GM19452 (cell line): ENCODE results near the gene SLC27A2.
"Not testable (repeated sequence)": the region's sequence is repeated elsewhere in the genome, so short reads cannot be mapped to it uniquely, and the experiment has no call there.

Experiments used
- ATAC-seq: cut with Tn5 transposase; IDR thresholded peaks from one replicate; pipeline ENCODE4 v1.9.1; 2021; ENCODE audit not compliant: unreplicated experiment

Gene SLC27A2

DNA sequence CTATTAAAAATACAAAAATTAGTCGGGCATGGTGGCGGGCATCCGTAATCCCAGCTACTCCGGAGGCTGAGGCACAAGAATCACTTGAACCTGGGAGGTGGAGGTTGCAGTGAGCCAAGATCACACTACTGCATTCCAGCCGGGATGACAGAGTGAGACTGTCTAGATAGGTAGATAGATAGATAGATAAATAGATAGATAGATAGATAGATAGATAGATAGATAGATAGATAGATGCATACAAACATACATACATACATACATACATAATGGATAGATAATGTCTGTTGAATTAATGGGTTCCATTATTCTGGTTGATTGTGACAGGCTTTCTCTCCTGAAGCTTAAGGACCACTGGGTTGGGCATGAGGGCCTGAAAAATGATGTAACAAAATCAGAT, 6.8 kb downstream of the SLC27A2 start:
- not testable (repeated sequence) for ATAC-seq

DNA sequence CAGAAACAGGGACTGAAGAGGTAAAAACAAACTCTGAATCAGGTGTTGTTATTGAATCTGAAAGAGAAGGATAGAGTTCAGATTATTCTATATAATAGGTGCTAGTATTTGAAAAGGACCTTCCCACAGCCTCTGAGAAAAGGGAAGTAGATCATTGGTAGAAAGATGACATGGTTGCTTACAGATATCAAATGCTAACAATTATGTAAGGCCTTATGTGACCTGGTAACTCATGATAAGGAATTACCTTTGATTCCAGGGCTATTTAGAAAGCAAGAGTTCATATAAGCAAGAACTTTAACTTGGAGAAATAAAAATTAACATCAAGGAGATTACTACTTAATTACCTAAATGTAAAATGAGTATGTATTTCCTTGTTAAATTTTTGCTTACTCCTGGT, 7.6 kb downstream of the SLC27A2 start:
- no peak for ATAC-seq

DNA sequence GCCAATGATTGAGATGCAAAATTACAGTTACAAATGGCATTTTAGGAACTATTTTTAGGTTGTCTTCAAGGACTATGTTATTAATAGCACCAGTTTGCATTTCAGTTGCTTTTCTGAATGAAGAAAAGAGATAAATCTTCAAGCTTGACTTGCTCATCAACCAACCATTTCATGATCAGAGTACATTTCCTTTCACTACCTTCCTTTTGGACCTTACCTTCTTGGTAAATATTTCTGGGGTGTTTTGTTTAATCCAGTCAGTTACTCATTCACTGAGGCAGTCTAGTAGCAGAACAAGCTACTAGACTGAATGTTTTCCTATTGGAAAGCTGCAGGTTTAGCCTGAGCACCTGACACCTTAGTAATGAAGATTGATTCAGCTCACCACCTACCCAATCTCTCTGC, 8.2 kb downstream of the SLC27A2 start:
- ATAC-seq: peak; percentile 62

DNA sequence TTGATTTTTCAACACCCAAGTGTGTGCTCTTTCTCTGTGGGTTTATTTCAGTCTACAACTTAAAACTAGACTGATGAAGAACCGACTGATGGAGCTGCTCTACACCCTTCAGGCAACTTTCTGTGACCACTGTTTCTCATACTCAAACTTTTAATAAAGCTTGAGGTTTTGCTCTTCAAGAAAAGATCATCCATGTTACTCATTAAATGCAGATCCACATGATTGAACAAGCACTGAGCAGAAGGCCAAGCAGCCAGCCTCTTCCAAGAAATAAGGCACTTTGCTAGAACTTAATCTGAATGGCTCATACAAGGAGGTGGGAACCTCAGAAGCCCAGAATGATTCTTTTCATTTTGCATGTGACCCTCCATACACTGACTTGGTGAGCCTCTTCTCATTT, 8.7 kb downstream of the SLC27A2 start:
- peak; percentile 62 for ATAC-seq

DNA sequence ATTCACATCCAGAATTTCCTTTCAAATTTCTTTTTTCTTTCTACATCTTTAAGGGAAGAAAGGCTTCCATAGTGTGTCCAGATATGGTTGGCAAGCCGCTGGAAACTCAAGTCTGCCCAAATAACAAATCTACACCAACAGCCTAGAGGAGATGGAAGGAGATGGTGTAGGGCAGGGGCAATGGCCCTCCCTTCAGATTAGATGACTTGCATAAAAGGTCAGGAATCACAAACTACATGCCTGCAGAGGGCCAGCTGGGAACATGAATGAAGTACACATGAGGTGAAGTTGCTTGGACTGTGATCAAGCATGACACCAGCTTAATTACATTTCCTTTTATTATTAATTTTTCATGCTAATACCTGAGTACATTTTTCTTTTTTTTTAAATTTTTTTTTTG, 10.2 kb downstream of the SLC27A2 start:
- no peak for ATAC-seq

DNA sequence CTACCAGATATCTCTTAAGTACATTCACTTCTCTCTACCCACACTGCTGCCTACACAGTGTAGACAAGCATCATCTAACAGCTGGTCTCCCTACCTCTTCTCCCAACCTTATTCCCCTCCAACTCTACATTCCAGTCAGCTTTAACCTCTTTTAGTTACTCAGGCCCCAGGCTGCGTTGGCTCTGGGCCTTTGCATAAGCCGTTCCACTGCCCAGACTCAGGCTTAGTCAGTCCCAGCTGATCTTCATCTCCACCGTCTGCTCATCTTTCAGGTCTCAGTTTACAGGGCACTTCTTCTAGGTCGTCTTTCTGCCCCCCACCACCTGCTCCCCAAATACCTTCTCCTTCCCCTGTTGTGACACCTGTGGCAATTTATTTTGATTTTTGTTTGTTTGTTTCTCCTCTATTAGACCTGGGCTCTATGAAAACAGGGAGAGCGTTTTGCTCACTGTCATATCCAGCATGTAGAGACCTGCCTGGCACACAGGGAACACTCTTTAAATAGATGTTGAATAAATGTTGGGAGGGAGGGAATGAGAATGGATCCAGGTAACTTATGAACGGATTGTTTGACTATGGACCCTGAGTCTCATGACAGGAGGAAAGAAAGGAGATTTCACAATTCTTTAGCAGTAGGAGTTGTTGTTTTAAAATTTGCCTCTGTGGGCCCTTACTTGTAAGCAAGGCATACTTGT, 11.1 kb downstream of the SLC27A2 start:
- ATAC-seq: no peak

DNA sequence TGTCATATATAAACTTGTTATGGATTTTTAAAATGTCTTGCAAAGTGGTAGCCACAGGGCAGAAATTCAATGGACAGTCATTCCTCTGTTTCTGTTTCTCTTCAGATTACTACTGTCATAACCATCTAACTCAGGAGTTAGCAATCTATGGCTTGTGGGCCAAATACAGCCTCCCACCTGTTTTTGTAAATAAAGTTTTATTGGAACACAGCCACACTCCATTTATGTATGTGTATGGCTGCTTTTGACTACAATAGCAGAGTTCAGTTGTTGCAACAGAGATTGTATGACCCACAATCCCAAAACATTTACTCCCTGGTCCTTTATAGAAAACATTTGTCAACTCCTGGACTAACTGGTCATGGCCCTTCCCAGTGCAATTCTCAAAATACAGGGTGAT, 20.0 kb downstream of the SLC27A2 start:
- ATAC-seq: no peak

DNA sequence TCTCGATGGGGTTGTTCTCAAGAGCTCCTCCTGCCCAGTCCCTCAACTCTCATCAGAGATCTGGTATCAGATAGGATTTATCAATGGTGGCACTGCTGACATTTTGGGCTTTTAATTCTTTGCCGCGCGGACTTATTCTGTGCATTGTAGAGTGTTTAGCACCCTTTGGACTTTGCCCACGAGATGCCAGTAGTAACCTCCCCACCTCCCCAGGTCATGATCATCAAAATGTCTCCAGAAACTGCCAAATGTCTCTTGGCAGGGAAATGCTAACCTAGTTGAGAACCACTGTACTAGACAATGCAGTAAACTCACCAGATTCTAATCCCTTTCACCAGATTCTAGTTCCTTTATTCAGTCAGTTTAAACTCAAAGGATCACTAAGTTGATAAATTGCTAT, 24.0 kb downstream of the SLC27A2 start:
- ATAC-seq: no peak

DNA sequence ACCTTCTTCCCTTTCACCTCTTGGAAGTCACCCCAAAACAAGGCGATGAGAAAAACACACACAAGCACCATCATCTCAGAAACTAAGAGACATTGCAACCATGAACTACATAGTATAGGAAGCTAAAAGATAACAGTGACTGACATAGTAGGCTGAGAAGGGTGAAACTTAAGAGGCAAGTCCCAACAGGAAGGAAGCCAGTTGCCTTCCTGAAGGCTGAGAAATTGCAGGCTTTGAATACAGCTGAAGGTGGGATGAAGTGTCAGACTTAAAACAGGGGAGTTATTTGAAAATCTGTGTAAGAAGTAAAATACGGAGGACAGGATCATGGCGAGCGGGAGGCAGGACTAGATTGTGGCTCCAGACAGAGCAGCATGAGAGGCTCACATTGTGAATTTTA, 27.8 kb downstream of the SLC27A2 start:
- ATAC-seq: no peak

DNA sequence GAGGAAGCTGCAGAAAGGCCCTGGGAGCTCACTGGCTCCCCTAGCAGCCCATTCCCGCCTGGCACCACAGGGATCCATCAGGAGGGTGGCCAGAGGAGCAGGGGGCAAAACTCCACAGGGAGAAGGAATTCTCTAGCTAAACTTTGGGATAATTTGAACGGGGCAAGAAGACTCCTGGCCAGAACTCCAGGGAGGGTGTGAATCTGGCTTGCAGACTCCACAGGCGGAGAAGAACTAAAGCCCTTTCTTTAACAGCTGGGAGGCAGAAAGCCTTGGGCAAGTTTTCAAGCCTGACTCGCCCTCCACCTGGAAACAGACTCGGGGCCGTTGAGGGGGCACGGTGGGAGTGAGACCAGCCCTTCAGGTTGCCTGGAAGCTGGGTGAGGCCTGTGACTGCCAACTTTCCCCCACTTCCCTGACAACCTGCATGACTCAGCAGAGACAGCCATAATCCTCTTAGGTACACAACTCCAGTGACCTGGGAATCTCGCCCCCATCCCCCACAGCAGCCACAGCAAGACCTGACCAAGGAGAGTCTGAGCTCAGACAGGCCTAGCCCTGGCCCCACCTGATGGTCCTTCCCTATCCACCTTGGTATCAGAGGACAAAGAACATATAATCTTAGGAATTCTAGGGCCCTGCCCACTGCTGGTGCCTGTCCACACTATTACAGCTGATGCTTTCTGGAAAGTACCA, 28.6 kb downstream of the SLC27A2 start:
- no peak for ATAC-seq

DNA sequence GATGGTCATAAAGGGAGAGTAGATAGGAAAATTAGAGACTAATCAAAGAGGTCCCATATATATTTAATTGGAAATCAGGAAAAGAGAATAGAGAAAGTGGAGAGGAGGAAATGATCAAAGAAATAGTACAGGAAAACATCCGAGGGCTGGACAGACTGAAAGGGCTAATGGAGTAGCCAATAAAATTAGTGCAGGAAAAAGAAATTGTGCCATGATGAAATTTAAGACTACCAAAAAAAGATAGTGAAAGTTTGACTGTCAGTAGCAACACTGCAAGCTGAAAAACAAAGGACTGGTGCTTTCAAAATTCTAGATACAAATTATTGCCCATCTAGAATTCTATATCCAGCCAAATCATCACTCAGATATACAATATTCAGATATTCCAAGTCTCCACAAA, 36.3 kb downstream of the SLC27A2 start:
- no peak for ATAC-seq

DNA sequence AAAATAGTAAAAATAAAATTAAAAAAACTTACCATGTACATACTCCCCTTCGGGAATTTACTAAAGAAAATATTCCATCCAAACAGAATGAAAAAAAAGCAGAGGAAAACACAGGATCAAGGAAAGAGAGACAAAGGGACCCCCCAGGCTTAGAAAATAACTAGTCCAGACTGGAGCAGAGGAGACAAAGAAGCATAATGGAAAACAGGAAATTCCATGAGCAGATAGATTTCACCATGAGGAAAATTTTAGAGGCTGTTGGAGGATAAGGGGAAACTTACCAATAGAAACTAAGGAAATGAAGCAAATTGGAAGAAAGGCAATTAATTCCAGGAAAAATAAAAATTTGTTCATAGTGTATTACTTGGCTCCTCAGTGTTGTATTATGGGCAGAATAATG, 36.7 kb downstream of the SLC27A2 start:
- no peak for ATAC-seq

DNA sequence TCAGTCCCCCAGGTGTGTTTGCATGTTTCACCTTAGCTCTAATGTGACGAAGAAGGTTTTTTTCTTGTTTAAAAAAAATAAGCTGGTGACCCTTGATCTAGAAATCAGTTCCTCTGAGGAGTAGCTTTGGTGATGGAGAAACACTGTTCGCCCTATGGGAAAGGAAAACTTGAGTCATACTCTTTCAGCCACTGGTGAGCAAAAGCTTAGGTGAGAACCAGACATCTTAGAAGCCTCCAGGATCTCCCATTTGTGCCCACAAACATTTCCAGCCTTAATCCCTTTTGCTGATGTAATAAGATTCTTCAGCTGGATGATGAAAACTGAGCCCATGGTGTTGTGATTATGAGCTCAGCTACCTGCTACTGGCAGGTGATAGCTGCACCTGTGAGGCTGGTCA, 37.8 kb downstream of the SLC27A2 start:
- no peak for ATAC-seq

DNA sequence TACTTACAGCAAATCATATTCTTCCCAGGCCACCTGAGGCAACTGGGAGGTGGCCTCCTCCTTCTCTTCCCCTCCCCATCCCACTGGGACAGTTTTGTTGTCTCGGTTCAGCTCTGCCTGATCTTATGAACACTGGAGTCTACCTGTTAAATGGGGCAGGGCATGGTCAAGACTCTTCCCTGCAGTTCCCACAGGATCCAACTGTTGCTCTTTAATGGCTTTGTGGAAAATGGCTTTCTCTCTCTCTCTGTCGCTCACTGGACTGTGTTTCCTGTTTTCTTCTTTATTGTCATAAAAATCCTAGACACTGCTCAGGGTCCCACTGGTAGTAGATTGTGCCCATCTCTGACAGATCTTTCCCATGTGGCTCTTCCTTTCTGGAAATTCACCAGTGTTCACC, 40.2 kb downstream of the SLC27A2 start:
- ATAC-seq: no peak

DNA sequence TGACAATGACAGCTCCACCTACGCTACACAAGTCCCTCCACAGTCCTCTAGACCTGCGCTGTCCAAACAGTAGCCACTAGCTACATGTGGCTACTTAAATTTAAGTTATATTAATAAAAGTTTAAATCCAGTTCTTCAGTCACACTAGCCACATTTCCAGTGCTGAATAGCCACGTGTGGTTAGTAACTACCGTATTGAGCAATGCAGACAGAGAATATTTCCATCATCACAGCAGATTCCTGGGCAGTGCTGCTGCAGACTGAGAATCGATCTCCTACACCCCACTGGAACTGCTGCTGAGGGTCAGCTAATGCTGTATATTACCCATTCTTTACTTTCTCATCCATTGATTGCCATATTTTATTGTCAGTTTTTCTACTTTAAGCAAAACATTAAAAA, 42.6 kb downstream of the SLC27A2 start:
- ATAC-seq: no peak

DNA sequence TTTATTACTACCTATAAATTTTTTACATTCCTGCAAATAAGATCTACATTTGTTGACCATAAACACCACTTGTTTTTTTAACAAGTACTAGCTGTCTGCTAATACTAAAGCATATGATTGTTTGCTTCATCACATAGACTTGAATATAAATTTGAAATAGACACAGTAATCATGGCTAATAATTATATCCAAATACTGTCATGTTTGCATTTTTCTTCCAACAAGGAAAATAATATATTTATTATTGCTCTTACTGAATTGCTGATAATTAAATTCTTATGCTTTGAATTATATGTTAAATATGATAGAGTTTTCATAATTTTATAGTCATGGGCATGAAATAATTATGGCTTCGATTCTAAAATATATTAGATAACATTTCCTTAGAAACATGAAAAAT, 43.1 kb downstream of the SLC27A2 start:
- no peak for ATAC-seq

DNA sequence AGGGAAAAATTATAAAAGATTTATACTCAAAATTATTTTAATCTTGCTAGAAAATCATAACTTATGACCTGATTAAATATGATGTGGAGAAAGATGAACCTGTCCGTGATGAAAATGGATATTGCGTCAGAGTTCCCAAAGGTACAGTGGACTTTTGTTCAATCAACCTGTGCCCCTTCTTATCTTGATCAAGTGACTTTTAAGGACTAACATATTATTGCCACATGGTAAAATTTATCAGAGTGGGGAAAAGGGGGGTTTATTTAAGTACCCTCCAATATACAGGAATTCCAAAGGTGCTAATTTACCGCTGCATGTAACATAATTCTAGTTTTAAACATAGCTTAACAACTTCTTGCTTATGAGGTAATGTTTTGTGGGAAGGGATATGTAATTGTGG, 43.9 kb downstream of the SLC27A2 start:
- no peak for ATAC-seq

DNA sequence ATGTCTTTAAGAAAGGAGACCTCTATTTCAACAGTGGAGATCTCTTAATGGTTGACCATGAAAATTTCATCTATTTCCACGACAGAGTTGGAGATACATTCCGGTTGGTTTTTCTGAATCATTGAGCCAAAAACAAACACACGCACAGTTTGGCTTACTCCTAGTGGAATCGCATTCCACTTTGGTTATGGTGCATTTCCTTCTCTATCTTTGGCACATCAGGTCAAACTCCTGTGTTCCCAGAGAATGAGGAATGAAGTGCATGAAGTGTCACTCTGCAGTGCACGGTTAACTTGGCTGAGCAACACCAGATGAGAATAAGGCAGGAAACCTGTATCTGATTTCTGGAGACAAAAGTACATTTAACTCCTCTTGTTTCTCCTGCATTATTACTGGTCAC, 45.1 kb downstream of the SLC27A2 start:
- no peak for ATAC-seq

DNA sequence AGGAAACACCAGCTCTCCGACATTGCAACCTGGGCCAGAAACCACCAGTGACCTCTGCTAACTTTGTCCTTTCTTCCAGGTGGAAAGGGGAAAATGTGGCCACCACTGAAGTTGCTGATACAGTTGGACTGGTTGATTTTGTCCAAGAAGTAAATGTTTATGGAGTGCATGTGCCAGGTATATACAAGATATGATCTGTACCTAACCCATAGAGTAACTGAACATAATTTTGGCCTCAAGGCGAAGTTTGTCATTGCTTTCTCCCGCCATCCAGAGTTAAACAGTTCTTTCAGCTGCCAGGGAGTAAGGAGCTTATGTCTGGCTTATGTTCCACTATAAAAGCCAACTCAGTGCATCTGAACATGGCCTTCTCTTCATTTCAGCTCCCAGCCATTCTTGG, 46.9 kb downstream of the SLC27A2 start:
- ATAC-seq: no peak

DNA sequence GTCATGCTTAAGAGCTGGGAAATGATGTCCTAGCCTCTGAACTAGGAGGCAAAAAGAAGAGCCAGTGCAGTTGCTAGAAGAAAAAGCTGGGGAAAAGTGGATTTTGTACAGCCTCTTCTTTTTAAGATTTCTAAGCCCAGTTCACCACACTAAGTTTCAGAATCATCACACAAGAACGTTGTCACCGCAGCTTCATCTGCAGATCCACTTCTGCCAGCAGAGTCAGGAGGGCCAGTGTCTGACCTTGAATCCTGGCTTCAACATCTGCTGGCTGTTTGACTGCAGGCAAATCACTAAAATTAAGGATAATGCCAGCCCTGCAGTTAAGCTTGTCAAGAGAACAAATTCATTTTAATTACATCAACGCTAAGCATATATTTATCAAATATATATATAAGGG, 47.3 kb downstream of the SLC27A2 start:
- no peak for ATAC-seq

DNA sequence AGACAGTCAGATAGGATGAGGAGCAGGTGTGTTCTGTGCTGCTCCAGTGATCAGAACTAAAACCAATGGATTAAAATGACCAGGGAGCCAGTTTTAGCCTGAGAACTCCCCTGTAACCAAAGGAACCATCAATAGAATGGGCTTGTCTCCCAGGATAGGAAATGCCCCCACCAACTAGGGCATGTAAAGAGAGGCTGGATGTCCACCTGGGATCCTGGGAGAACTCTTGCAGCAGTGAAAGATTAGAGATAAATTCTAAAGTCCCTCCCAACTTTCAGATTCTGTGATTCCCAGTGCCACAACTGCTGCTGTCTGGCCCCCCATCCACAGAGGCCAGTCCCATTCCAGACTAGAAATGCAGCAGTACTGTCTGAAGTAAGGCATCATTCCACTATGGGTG, 49.8 kb downstream of the SLC27A2 start:
- ATAC-seq: no peak

DNA sequence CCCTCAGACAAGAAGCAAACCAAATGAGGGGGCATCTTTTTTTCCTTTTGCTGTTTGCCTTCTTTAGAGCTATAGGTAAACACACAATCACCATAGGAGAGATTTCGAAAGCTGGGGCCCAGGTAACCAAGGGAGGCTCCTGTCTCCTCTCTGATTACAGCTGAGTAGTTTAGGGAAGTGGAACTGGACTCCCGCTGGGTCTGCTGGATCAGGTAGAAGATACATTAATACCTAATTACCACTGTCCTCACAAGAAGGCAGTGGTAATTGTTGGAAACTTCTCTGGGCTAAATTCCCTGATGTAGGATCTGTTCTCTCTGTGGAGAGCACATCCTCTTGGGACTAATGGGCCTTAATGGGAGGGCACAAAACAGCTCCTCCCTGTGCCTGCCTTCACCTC, 50.8 kb downstream of the SLC27A2 start:
- no peak for ATAC-seq

DNA sequence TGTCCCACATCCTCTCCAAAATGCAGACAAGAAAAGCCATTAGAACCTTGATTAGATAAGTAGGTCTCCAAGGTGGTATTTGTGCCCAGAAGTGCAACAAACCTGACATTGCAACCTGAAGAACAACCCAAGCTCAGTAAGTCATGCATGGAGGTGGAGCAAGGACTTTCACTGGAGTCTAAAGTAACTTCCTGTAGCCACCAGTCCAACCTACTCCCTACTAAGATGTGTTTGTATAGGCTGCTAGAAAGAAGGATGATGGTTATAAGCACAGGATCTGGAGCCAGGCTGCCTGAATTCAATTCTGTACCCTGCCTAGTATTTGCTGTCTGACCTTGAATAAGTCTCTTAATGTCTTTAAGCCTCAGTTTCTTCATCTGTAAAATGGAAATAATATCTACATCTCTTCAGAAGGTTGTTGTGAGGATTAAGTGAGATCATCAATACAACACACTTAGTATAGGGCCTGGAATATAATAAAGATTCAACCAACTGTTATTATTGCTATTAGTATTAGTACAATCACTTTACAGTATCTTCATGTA, 51.3 kb downstream of the SLC27A2 start:
- no peak for ATAC-seq
